Activated naive CD8-positive, alpha-beta T cell treated with anti-CD3 and anti-CD28 coated beads, Interleukin-2, amount 10 ng/mL, durations not matched to agents 7 days and 5 days (primary cell): ENCODE data around the gene PARP8. TPM values are rescaled to one million over a fixed set of nuclear protein-coding genes. Genes with fewer than 3 reads are reported as not detected.

Experiments used
- ATAC-seq: fragments of 150-1000 bp; cut with Tn5 transposase; one replicate; pipeline ENCODE4 v1.10.0; 2021; ENCODE audit warnings: low read depth, moderate library complexity
- POLR2A ChIA-PET: fragments of 350-600 bp; sonication (Branson Sonifier 250); formaldehyde crosslinking; loops from one replicate; lab custom pipeline; 2021; ENCODE audit warnings: antibody characterized with exemption; lab: Charles Lee
- DNase-seq: peaks from one replicate; pipeline ENCODE4 v3.0.0; 2021
- H3K27ac Mint-ChIP-seq: one replicate; pipeline ENCODE4 v1.8.0; 2022; ENCODE audit warnings: mild to moderate bottlenecking, mixed read lengths
- H3K27me3 Mint-ChIP-seq: one replicate; pipeline ENCODE4 v1.8.0; 2022; ENCODE audit warnings: mild to moderate bottlenecking, moderate library complexity, mixed read lengths
- H3K36me3 Mint-ChIP-seq: one replicate; pipeline ENCODE4 v1.8.0; 2021; ENCODE audit warnings: mild to moderate bottlenecking, mixed read lengths
- H3K4me1 Mint-ChIP-seq: one replicate; pipeline ENCODE4 v1.8.0; 2021; ENCODE audit warnings: mixed read lengths
- H3K4me3 Mint-ChIP-seq: one replicate; pipeline ENCODE4 v1.8.0; 2022; ENCODE audit warnings: mild to moderate bottlenecking, moderate library complexity, mixed read lengths
- H3K9me3 Mint-ChIP-seq: one replicate; pipeline ENCODE4 v1.8.0; 2021; ENCODE audit warnings: mixed read lengths
- total RNA-seq, 2 experiments: library from RNA; stranded (reverse); gene quantifications; one replicate each; pipeline ENCODE4 v1.2.3, GENCODE V29; 2021

The PARP8 gene
- total RNA-seq, 2 experiments from 2014 or later, result 159 to 178 TPM

DNA sequence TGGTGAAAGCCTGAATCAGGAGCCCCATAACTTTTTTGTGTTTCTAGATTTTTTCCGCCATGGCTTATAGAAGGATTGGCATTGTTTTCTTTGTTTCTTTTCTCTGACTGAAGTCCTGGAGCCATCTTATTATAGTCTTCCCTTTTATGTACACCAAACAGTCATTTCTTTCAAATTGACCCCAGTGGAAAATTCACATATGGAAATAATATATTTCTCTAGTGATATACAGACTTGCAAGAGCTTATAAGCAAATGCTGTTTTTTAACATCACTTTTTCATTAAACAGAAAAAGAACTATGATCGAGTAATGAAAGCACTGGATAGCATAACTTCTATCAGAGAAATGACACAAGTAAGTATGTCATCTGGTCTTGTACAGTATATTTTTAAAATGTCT lies 155.6 kb downstream of the PARP8 start:
- Mint-ChIP-seq H3K27me3 (no peaks in the 10 kb centered on the region), H3K4me3 (no peak overlapping the region), H3K36me3 (peaks cover 44% of the 10 kb centered on the region), H3K9me3 (no peaks in the 10 kb centered on the region), H3K27ac (no peak overlapping the region), H3K4me1 (peaks cover 3% of the 10 kb centered on the region)
- no peak for ATAC-seq
- POLR2A ChIA-PET, result no interaction called here
- no peak for DNase-seq

DNA sequence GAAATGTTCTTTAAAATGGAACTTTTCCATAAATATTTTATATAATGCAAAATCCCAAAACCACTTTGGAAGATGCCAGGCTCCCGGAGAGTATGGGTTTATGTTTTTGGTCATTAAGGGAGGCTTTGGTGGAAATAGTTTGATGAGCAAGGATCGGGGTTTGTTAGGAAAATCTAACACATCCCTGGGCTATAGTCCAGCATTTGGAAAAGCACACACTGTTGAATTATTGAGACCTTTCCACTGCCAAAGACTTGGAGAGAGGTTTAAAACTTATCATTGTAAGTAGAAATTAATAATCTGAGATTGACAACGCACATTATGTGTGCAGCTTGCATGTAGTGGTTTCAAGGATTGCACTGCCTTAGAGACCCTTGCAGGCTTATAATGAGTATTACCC lies 156.3 kb downstream of the PARP8 start:
- Mint-ChIP-seq H3K27me3 (no peaks in the 10 kb centered on the region), H3K4me1 (peaks cover 3% of the 10 kb centered on the region), H3K36me3 (peaks cover 44% of the 10 kb centered on the region), H3K9me3 (no peaks in the 10 kb centered on the region), H3K4me3 (no peak overlapping the region), H3K27ac (no peak overlapping the region)
- ATAC-seq (no peak), DNase-seq (no peak)
- POLR2A ChIA-PET, result no interaction called here

DNA sequence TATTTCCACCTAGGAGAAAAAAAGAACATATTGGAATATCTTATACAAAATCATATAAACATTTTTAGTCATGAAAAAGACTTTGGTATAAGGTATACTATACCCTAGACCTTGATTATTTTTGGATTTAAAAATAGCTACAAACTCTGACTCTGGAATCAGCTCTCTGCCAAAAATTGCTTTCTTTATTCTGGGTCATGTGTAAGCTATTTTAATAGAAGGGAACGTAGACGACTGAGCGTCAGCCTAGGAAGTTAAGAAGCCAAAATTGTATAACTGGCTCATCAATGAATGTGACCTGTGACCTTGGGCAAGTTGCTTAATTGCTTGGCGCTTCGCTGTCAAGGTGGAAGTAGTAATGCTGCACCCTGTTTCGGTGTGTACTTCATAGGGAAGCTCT lies 157.1 kb downstream of the PARP8 start:
- Mint-ChIP-seq H3K9me3 (no peaks in the 10 kb centered on the region), H3K36me3 (peaks cover 48% of the 10 kb centered on the region), H3K27ac (no peak overlapping the region), H3K27me3 (no peaks in the 10 kb centered on the region), H3K4me3 (no peak overlapping the region), H3K4me1 (peaks cover 3% of the 10 kb centered on the region)
- POLR2A ChIA-PET, result no interaction called here
- no peak for ATAC-seq
- no peak for DNase-seq

DNA sequence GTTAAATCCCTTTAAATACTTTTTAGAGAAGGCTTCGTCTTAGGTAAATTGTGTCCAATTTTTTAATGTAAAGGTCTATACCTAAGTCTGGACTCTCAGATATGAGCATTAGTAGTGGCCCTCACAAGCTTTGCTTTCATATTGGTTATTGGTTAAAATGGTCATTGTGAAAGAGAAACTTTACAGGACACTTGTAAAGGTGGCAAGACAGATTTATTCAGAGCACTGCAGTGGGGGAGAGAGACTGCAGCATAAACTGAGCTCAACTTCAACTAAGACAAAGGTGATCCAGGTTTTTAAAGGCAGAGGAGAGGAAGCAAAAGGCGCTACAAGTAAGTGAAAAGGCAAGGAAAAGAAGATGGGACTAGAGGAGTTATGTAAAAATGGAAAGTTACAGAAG lies 157.7 kb downstream of the PARP8 start:
- no peak overlapping the region for H3K27ac Mint-ChIP-seq
- POLR2A ChIA-PET, result no interaction called here
- H3K4me3 Mint-ChIP-seq, result no peak overlapping the region
- no peaks in the 10 kb centered on the region for H3K27me3 Mint-ChIP-seq
- no peaks in the 10 kb centered on the region for H3K9me3 Mint-ChIP-seq
- DNase-seq (no peak), ATAC-seq (no peak)
- H3K36me3 Mint-ChIP-seq, result peaks cover 53% of the 10 kb centered on the region
- H3K4me1 Mint-ChIP-seq, result peaks cover 3% of the 10 kb centered on the region

- H3K27ac Mint-ChIP-seq, result no peak overlapping the region
- H3K27me3 Mint-ChIP-seq, result no peaks in the 10 kb centered on the region
- DNase-seq, result no peak
- POLR2A ChIA-PET, result no interaction called here
- H3K9me3 Mint-ChIP-seq, result no peaks in the 10 kb centered on the region
- ATAC-seq, result no peak
- no peak overlapping the region for H3K4me3 Mint-ChIP-seq
- H3K36me3 Mint-ChIP-seq, result peaks cover 43% of the 10 kb centered on the region
- peaks cover 3% of the 10 kb centered on the region for H3K4me1 Mint-ChIP-seq
These were observed 161.2 kb downstream of the PARP8 start for GRCh38 chr5:50827516-50828247.

GRCh38 chr5:50829023-50829422 lies 162.6 kb downstream of the PARP8 start:
- POLR2A ChIA-PET, result no interaction called here
- Mint-ChIP-seq H3K27me3 (no peaks in the 10 kb centered on the region), H3K36me3 (peaks cover 40% of the 10 kb centered on the region), H3K4me3 (no peak overlapping the region), H3K4me1 (peaks cover 3% of the 10 kb centered on the region), H3K27ac (no peak overlapping the region), H3K9me3 (no peaks in the 10 kb centered on the region)
- ATAC-seq (no peak), DNase-seq (no peak)

- DNase-seq (no peak), ATAC-seq (no peak)
- no peak overlapping the region for H3K27ac Mint-ChIP-seq
- peaks cover 44% of the 10 kb centered on the region for H3K36me3 Mint-ChIP-seq
- H3K4me1 Mint-ChIP-seq, result no peaks in the 10 kb centered on the region
- no peaks in the 10 kb centered on the region for H3K9me3 Mint-ChIP-seq
- H3K4me3 Mint-ChIP-seq, result no peak overlapping the region
- H3K27me3 Mint-ChIP-seq, result no peaks in the 10 kb centered on the region
- POLR2A ChIA-PET, result no interaction called here
These were observed 166.3 kb downstream of the PARP8 start for GRCh38 chr5:50832657-50833284.

- peaks cover 44% of the 10 kb centered on the region for H3K36me3 Mint-ChIP-seq
- no peaks in the 10 kb centered on the region for H3K4me1 Mint-ChIP-seq
- POLR2A ChIA-PET, result interaction anchor here (0.8 kb wide), 1 partner anchor 17 kb away, joined by 3 read pairs; no protein-coding TSS in a partner anchor
- DNase-seq, result no peak
- no peaks in the 10 kb centered on the region for H3K27me3 Mint-ChIP-seq
- H3K27ac Mint-ChIP-seq, result no peak overlapping the region
- ATAC-seq, result no peak
- H3K4me3 Mint-ChIP-seq, result no peak overlapping the region
- no peaks in the 10 kb centered on the region for H3K9me3 Mint-ChIP-seq
These were observed 169.9 kb downstream of the PARP8 start for GRCh38 chr5:50836356-50836755.

DNA sequence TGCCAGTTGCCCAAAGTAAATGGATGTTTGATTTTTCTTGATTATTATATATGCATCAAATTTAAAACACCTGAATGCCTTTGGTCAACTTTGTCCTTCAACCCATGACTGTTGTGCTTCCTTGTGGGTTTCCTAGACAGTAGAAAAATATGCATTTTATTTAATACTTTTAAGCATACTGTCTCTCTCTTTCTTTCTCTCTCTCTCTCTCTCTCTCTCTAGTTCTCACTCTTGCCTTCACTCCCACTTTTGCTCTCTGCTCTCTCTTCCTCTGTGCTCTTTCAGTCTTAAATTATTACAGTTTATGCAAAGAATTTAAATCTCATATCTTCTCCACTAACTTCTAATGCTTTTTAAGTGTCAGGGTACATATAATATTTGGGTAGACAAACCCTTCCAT lies 173.0 kb downstream of the PARP8 start:
- Mint-ChIP-seq H3K27me3 (no peaks in the 10 kb centered on the region), H3K4me3 (no peak overlapping the region), H3K4me1 (no peaks in the 10 kb centered on the region), H3K36me3 (peaks cover 44% of the 10 kb centered on the region), H3K9me3 (no peaks in the 10 kb centered on the region), H3K27ac (no peak overlapping the region)
- POLR2A ChIA-PET, result no interaction called here
- ATAC-seq, result no peak
- no peak for DNase-seq

GRCh38 chr5:50843091-50843490 lies 176.7 kb downstream of the PARP8 start:
- ATAC-seq, result no peak
- H3K27ac Mint-ChIP-seq, result no peak overlapping the region
- POLR2A ChIA-PET, result no interaction called here
- no peaks in the 10 kb centered on the region for H3K4me1 Mint-ChIP-seq
- peaks cover 21% of the 10 kb centered on the region for H3K36me3 Mint-ChIP-seq
- H3K27me3 Mint-ChIP-seq, result no peaks in the 10 kb centered on the region
- DNase-seq, result no peak
- no peak overlapping the region for H3K4me3 Mint-ChIP-seq
- H3K9me3 Mint-ChIP-seq, result no peaks in the 10 kb centered on the region

- H3K4me3 Mint-ChIP-seq, result no peak overlapping the region
- no peaks in the 10 kb centered on the region for H3K27me3 Mint-ChIP-seq
These were observed 179.8 kb downstream of the PARP8 start for GRCh38 chr5:50846261-50846660.

GRCh38 chr5:50849554-50849953 lies 183.1 kb downstream of the PARP8 start:
- peaks cover 2% of the 10 kb centered on the region for H3K36me3 Mint-ChIP-seq
- POLR2A ChIA-PET, result no interaction called here
- no peak for DNase-seq
- no peaks in the 10 kb centered on the region for H3K27me3 Mint-ChIP-seq
- H3K27ac Mint-ChIP-seq, result no peak overlapping the region
- ATAC-seq, result no peak
- peaks cover 7% of the 10 kb centered on the region for H3K4me1 Mint-ChIP-seq
- H3K9me3 Mint-ChIP-seq, result no peaks in the 10 kb centered on the region
- H3K4me3 Mint-ChIP-seq, result no peak overlapping the region

More at GRCh38 chr5:50846261-50846660, 179.8 kb downstream of the PARP8 start:
- DNase-seq (no peak), ATAC-seq (no peak)
- Mint-ChIP-seq H3K4me1 (no peaks in the 10 kb centered on the region), H3K36me3 (peaks cover 9% of the 10 kb centered on the region), H3K27ac (no peak overlapping the region), H3K9me3 (no peaks in the 10 kb centered on the region)
- POLR2A ChIA-PET, result no interaction called here

DNA sequence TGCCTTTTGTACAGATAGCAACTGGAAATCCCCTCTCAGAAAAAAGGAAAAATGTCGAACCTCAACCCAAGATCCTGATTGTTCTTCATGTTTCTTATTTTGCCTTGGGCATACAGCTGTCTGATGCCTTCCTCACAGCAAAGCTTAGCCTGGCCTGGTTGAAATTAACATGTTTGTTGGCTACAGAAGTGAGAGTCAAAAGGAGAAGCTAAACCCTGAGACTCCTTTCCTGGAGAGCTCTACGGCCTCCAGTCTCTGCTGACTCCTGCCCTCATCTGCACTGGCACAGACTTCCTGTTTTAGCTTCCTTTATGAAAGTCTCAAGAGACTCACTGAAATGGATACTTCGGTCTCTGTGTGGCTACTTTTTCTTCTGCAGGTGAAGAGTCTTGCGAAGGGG lies 186.7 kb downstream of the PARP8 start:
- DNase-seq, result no peak
- peaks cover 12% of the 10 kb centered on the region for H3K4me1 Mint-ChIP-seq
- H3K27ac Mint-ChIP-seq, result no peak overlapping the region
- H3K27me3 Mint-ChIP-seq, result peaks cover 5% of the 10 kb centered on the region
- H3K36me3 Mint-ChIP-seq, result no peaks in the 10 kb centered on the region
- no peak overlapping the region for H3K4me3 Mint-ChIP-seq
- POLR2A ChIA-PET, result interaction anchor here (0.9 to 1.2 kb wide), 2 partner anchors 17 to 37 kb away, joined by 3 read pairs; no protein-coding TSS in a partner anchor
- peak; percentile 42 for ATAC-seq
- peaks cover 3% of the 10 kb centered on the region for H3K9me3 Mint-ChIP-seq

DNA sequence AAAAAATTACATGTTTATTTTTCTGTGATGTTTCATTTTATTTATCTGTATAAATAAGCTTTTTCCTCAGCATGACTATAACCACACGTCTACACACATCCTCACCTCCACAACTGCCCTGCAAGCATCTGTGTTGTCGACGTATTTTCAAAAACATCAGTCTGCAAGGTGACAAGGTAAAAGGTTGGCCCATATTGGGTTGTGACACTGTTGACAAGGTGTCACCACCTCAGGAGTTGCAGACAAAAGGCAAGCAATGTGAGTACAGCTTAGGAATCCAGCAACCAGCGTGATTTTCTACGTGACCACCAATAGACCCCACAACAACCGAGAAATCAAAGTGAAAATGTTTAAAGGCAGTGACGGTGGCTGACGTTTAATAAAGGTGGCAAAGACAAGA lies 187.6 kb downstream of the PARP8 start:
- no peaks in the 10 kb centered on the region for H3K36me3 Mint-ChIP-seq
- POLR2A ChIA-PET, result interaction anchor here (1.2 kb wide), 1 partner anchor 38 kb away, joined by 3 read pairs; no protein-coding TSS in a partner anchor
- no peak for ATAC-seq
- peaks cover 12% of the 10 kb centered on the region for H3K4me1 Mint-ChIP-seq
- no peak for DNase-seq
- H3K4me3 Mint-ChIP-seq, result no peak overlapping the region
- no peak overlapping the region for H3K27ac Mint-ChIP-seq
- H3K9me3 Mint-ChIP-seq, result peaks cover 3% of the 10 kb centered on the region
- peaks cover 8% of the 10 kb centered on the region for H3K27me3 Mint-ChIP-seq
